Karpas-422 (cell line): ENCODE data around the gene ITPR2. TPM values are rescaled to one million over a fixed set of nuclear protein-coding genes. Genes with fewer than 3 reads are reported as not detected.

Experiments
- DNase-seq: peaks from one replicate; pipeline ENCODE4 v3.0.0-alpha.2; 2015
- H2AFZ ChIP-seq: fragments of 200-600 bp; sonication (generic); 2 replicates; pipeline ENCODE4 v1.6.1; 2014; ENCODE audit warnings: antibody characterized with exemption, low read length, mixed read lengths
- H3K27ac ChIP-seq: fragments of 200-600 bp; sonication (generic); 2 replicates; pipeline ENCODE4 v1.5.1; 2014; ENCODE audit warnings: mild to moderate bottlenecking, low read length, moderate library complexity
- H3K27me3 ChIP-seq: fragments of 200-600 bp; sonication (generic); 2 replicates; pipeline ENCODE4 v1.6.1; 2014; ENCODE audit warnings: low read length, mixed read lengths
- H3K36me3 ChIP-seq: fragments of 200-600 bp; sonication (generic); 2 replicates; pipeline ENCODE4 v1.6.1; 2014; ENCODE audit warnings: low read length, mixed read lengths; ENCODE audit not compliant: insufficient read depth
- H3K4me1 ChIP-seq: fragments of 200-600 bp; sonication (generic); 2 replicates; pipeline ENCODE4 v1.6.1; 2014; ENCODE audit warnings: mild to moderate bottlenecking, low read length, mixed read lengths
- H3K4me2 ChIP-seq: fragments of 200-600 bp; sonication (generic); 2 replicates; pipeline ENCODE4 v1.6.1; 2014; ENCODE audit warnings: low read length, low read depth, mild to moderate bottlenecking; ENCODE audit not compliant: poor library complexity, severe bottlenecking
- H3K4me3 ChIP-seq: fragments of 200-600 bp; sonication (generic); 2 replicates; pipeline ENCODE4 v1.5.1; 2014; ENCODE audit warnings: mild to moderate bottlenecking, antibody characterized with exemption, low read length, mixed read lengths
- H3K79me2 ChIP-seq: fragments of 200-600 bp; sonication (generic); 2 replicates; pipeline ENCODE4 v1.6.1; 2014; ENCODE audit warnings: mild to moderate bottlenecking, low read length, mixed read lengths
- H3K9ac ChIP-seq: fragments of 200-600 bp; sonication (generic); 2 replicates; pipeline ENCODE4 v1.6.0; 2014; ENCODE audit warnings: low read length
- H3K9me2 ChIP-seq: fragments of 200-600 bp; sonication (generic), shearing (Covaris generic); replicated peaks from 2 replicates; pipeline ENCODE4 v1.6.0; 2014; ENCODE audit warnings: mild to moderate bottlenecking, low read length, moderate library complexity; ENCODE audit not compliant: insufficient read depth
- H3K9me3 ChIP-seq: fragments of 300-700, 200-600 bp; sonication (generic); 2 replicates; pipeline ENCODE4 v1.6.1; 2014; ENCODE audit warnings: low read length, mixed read lengths
- H4K20me1 ChIP-seq: fragments of 200-600 bp; sonication (generic); 2 replicates; pipeline ENCODE4 v1.6.1; 2014; ENCODE audit warnings: mild to moderate bottlenecking, antibody characterized with exemption, low read length, low read depth; ENCODE audit not compliant: insufficient read depth
- total RNA-seq: library from RNA; depleted of rRNA; stranded (reverse); fragments of >200 nt; shearing (Covaris generic); gene quantifications from 2 replicates; pipeline ENCODE4 v1.2.3, GENCODE V29; 2014; ENCODE audit warnings: low replicate concordance

Gene ITPR2
- total RNA-seq, 1 experiment from 2014 or later, result 128 TPM

GRCh38 chr12:26748741-26749431 lies 84.1 kb downstream of the ITPR2 start:
- Histone ChIP-seq H3K4me3 (peak overlapping the region; percentile 38), H3K36me3 (no peaks in the 10 kb centered on the region), H3K27ac (peak overlapping the region; percentile 79), H3K9me2 (no peaks in the 10 kb centered on the region), H3K4me1 (peaks cover 73% of the 10 kb centered on the region), H2AFZ (no peak overlapping the region), H3K4me2 (peak overlapping the region; percentile 68), H3K9ac (peak overlapping the region; percentile 41), H4K20me1 (no peaks in the 10 kb centered on the region), H3K9me3 (no peaks in the 10 kb centered on the region), H3K79me2 (peaks cover 100% of the 10 kb centered on the region), H3K27me3 (no peaks in the 10 kb centered on the region)
- DNase-seq, result peak; percentile 58

- H3K4me3 ChIP-seq, result 0 out of 2 replicates have a peak overlapping the region, but pooled peaks have one; percentile 38
- no peaks in the 10 kb centered on the region for H4K20me1 ChIP-seq
- peak overlapping the region; percentile 68 for H3K4me2 ChIP-seq
- H2AFZ ChIP-seq, result no peak overlapping the region
- H3K4me1 ChIP-seq, result peaks cover 73% of the 10 kb centered on the region
- no peaks in the 10 kb centered on the region for H3K27me3 ChIP-seq
- H3K79me2 ChIP-seq, result peaks cover 100% of the 10 kb centered on the region
- H3K36me3 ChIP-seq, result no peaks in the 10 kb centered on the region
- H3K9ac ChIP-seq, result no peak overlapping the region
- no peaks in the 10 kb centered on the region for H3K9me3 ChIP-seq
- no peaks in the 10 kb centered on the region for H3K9me2 ChIP-seq
- peak; percentile 63 for DNase-seq
- H3K27ac ChIP-seq, result peak overlapping the region; percentile 79
Measured at GRCh38 chr12:26748412-26748740, 84.6 kb downstream of the ITPR2 start.

- no peak overlapping the region for H2AFZ ChIP-seq
- no peaks in the 10 kb centered on the region for H3K9me2 ChIP-seq
- no peaks in the 10 kb centered on the region for H4K20me1 ChIP-seq
- peak overlapping the region; percentile 68 for H3K4me2 ChIP-seq
- peak overlapping the region; percentile 42 for H3K9ac ChIP-seq
- H3K79me2 ChIP-seq, result peaks cover 99% of the 10 kb centered on the region
- no peaks in the 10 kb centered on the region for H3K36me3 ChIP-seq
- peak; percentile 68 for DNase-seq
- peak overlapping the region; percentile 79 for H3K27ac ChIP-seq
- H3K27me3 ChIP-seq, result no peaks in the 10 kb centered on the region
- peak overlapping the region; percentile 39 for H3K4me3 ChIP-seq
- peaks cover 64% of the 10 kb centered on the region for H3K4me1 ChIP-seq
- H3K9me3 ChIP-seq, result no peaks in the 10 kb centered on the region
Measured at GRCh38 chr12:26746121-26746714, 86.8 kb downstream of the ITPR2 start.

DNA sequence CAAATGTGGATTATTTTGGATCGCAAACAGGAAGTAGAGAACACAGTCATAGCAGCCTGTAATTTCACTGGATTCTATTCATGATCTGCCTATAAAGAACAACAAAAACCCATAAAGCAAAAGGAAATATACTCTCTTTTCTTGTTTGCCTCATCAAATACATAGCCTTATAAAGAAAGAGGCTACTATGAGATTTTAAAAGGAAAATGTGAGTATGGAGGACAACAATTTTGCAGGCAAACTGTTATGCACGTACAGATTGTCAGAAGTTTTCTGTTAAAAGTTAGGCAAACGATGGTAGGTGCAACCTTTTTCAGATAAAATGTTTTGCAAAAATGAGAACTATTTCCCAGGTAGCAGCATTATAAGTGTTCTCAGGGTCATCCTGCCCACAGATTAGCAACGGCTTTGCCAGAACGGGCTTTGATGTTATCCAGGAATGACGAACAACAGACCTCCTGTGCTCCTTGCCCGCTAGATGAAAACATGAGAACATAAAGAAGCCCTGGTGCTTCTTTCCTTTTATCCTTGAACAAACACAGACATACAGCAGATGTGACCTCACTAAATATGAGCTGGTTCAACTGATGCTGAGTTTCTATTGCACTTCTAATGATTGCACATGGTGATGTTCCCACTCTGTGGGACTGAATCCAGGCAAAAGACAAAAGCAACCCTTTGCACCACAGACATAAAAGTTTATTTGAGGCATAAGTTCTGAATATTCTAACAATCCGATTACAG lies 88.1 kb downstream of the ITPR2 start:
- H3K4me3 ChIP-seq, result no peak overlapping the region
- H3K9me3 ChIP-seq, result no peaks in the 10 kb centered on the region; the same call in 1 of the 2 replicates
- H3K9ac ChIP-seq, result no peak overlapping the region
- peaks cover 99% of the 10 kb centered on the region for H3K79me2 ChIP-seq
- peaks cover 6% of the 10 kb centered on the region; the same call in 1 of the 2 replicates for H3K36me3 ChIP-seq
- DNase-seq, result no peak
- H4K20me1 ChIP-seq, result no peaks in the 10 kb centered on the region
- H3K4me1 ChIP-seq, result peaks cover 51% of the 10 kb centered on the region
- H2AFZ ChIP-seq, result no peak overlapping the region
- H3K9me2 ChIP-seq, result no peaks in the 10 kb centered on the region
- 0 out of 2 replicates have a peak overlapping the region, but pooled peaks have one; percentile 79 for H3K27ac ChIP-seq
- H3K4me2 ChIP-seq, result no peak overlapping the region
- H3K27me3 ChIP-seq, result no peaks in the 10 kb centered on the region

DNA sequence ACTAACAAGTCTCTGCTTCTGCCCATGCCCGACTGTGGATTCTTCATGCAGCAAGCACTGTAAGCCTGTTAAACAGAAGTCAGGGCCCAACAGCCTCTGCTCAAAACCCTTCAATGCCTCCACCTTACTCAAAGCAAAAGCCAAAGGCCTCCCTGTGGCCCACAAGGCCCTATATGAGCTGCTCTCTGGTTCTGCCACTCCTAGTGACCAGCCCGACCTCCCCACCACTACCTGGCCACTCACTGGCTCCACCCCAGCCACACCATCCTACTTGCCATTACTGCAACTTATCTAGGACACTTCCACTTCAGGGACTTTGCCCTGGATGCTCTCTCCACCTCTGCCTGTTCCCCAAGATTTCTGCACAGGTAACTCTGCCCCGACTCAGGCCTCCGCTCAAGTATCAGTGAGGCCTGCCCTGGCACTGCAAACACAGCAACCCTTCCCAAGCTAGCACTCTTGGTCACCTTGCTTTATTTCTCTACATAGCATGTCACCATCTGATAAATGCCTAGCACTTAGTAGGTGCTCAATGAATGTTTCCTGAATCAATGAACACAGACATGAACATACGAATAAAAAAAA lies 88.9 kb downstream of the ITPR2 start:
- Histone ChIP-seq H3K36me3 (peaks cover 10% of the 10 kb centered on the region; the same call in 1 of the 2 replicates), H3K9me2 (no peaks in the 10 kb centered on the region), H4K20me1 (no peaks in the 10 kb centered on the region), H3K79me2 (peaks cover 98% of the 10 kb centered on the region), H3K4me1 (peaks cover 45% of the 10 kb centered on the region), H3K4me3 (no peak overlapping the region), H3K9me3 (peaks cover 4% of the 10 kb centered on the region), H2AFZ (no peak overlapping the region), H3K27me3 (no peaks in the 10 kb centered on the region), H3K4me2 (no peak overlapping the region), H3K27ac (no peak overlapping the region), H3K9ac (no peak overlapping the region)
- DNase-seq, result no peak

DNA sequence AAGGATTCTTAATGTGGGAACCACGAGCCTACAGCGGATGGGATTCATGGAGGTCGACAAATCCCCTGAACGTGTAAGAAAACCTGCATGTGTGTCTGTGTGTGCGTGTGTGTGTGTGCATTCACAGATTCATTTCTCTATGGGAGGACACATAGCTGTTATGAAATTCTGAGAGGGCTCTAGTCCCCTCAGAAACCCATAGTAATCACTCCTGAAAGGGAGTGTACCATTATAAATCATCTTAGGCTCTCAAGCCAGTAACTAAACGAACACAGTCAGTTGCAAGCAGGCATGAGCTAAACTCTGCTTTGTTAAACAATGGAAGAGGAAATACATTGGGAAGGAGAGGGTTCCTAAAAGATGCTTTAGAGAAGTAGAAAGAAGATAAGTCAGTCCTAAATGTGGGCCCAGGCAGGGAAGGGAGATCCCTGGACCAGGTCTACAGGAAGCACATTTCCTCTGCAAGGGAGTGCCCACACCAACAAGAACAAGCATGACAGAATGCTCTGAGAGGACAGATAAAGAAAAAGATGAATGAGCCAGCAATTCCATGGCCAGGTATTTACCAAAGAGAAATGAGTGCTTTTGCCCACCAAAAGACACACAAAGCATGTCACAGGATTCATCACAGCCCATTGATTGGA lies 91.3 kb downstream of the ITPR2 start:
- H3K79me2 ChIP-seq, result peaks cover 98% of the 10 kb centered on the region

GRCh38 chr12:26740991-26741390 lies 92.0 kb downstream of the ITPR2 start:
- no peaks in the 10 kb centered on the region for H3K27me3 ChIP-seq
- no peak overlapping the region for H3K4me3 ChIP-seq
- H3K9ac ChIP-seq, result no peak overlapping the region
- no peak overlapping the region for H2AFZ ChIP-seq
- H3K4me1 ChIP-seq, result peaks cover 27% of the 10 kb centered on the region
- H3K27ac ChIP-seq, result no peak overlapping the region
- H3K79me2 ChIP-seq, result peaks cover 98% of the 10 kb centered on the region
- H3K4me2 ChIP-seq, result no peak overlapping the region
- peaks cover 9% of the 10 kb centered on the region for H3K9me3 ChIP-seq
- DNase-seq, result no peak
- H3K9me2 ChIP-seq, result no peaks in the 10 kb centered on the region
- peaks cover 15% of the 10 kb centered on the region; the same call in 1 of the 2 replicates for H3K36me3 ChIP-seq
- H4K20me1 ChIP-seq, result no peaks in the 10 kb centered on the region

More for the DNA sequence above, 91.3 kb downstream of the ITPR2 start:
- peaks cover 15% of the 10 kb centered on the region; the same call in 1 of the 2 replicates for H3K36me3 ChIP-seq
- no peak for DNase-seq
- H3K9me2 ChIP-seq, result no peaks in the 10 kb centered on the region
- no peak overlapping the region for H2AFZ ChIP-seq
- no peaks in the 10 kb centered on the region for H3K27me3 ChIP-seq
- H4K20me1 ChIP-seq, result no peaks in the 10 kb centered on the region
- peaks cover 9% of the 10 kb centered on the region for H3K9me3 ChIP-seq
- peaks cover 28% of the 10 kb centered on the region for H3K4me1 ChIP-seq
- no peak overlapping the region for H3K27ac ChIP-seq
- no peak overlapping the region for H3K4me2 ChIP-seq
- no peak overlapping the region for H3K9ac ChIP-seq
- H3K4me3 ChIP-seq, result no peak overlapping the region
